Measurements from ENCODE around the gene RNF135.

DNA sequence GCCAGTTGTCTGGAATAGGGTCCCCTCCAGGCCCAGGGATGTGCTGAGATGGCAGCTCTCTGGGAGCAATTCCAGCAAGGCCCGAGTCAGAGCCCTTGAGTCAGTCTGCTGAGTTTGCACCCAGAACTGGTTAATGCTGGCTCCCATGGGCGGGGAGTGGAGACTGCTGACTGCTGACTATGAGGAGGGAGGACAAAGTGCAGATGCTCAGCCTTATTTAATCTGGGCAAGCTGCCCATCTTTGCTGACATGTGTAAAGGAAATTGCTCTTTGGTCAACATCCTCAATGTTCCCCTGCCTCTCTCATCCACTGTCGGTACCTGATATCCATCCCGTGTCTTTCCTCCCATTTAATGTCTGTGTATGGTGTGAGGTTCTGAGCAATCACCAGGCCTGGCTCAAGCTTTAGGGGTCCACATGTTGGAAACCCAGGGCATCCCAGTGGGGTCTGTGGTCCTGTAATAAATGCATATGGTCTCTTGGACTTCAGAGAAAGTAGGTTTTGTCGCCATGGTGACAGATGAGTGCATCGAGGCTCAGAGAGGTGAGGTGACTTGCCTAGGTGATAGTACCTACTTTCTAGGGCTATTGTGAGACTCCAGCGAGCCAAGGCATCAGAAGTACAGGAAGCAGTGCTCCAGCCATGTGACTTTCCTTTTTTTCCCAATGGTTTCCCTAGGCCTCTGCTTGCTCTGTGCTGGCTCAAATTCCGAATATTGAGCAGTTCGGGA lies 20.0 kb upstream of the RNF135 start:
- TF ChIP-seq, protein P1, sequence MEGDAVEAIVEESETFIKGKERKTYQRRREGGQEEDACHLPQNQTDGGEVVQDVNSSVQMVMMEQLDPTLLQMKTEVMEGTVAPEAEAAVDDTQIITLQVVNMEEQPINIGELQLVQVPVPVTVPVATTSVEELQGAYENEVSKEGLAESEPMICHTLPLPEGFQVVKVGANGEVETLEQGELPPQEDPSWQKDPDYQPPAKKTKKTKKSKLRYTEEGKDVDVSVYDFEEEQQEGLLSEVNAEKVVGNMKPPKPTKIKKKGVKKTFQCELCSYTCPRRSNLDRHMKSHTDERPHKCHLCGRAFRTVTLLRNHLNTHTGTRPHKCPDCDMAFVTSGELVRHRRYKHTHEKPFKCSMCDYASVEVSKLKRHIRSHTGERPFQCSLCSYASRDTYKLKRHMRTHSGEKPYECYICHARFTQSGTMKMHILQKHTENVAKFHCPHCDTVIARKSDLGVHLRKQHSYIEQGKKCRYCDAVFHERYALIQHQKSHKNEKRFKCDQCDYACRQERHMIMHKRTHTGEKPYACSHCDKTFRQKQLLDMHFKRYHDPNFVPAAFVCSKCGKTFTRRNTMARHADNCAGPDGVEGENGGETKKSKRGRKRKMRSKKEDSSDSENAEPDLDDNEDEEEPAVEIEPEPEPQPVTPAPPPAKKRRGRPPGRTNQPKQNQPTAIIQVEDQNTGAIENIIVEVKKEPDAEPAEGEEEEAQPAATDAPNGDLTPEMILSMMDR (IDR thresholded peaks at IDR 0.05; ENCODE audit: low read length) = no peak
- no peak for TF ChIP-seq EZH2 (optimal IDR thresholded peaks at IDR 0.05; ENCODE audit: low read depth, low read length)
